HG03280 (cell line): Measurements from ENCODE around the gene CD55.
A peak's percentile ranks its signal among the peaks of the same experiment; 100 is the strongest.

Experiments used
- ATAC-seq: cut with Tn5 transposase; IDR thresholded peaks from one replicate; pipeline ENCODE4 v1.9.1; 2021; ENCODE audit warnings: mild to moderate bottlenecking, moderate library complexity; ENCODE audit not compliant: unreplicated experiment

CD55 gene, protein sequence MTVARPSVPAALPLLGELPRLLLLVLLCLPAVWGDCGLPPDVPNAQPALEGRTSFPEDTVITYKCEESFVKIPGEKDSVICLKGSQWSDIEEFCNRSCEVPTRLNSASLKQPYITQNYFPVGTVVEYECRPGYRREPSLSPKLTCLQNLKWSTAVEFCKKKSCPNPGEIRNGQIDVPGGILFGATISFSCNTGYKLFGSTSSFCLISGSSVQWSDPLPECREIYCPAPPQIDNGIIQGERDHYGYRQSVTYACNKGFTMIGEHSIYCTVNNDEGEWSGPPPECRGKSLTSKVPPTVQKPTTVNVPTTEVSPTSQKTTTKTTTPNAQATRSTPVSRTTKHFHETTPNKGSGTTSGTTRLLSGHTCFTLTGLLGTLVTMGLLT

GRCh38 chr1:207321079-207321789, at the start of gene CD55:
Gene CD55 (plus strand): TSS chr1:207321678. CDS start chr1:207321766, 88 bp downstream.
- ATAC-seq, result peak; percentile 89

DNA sequence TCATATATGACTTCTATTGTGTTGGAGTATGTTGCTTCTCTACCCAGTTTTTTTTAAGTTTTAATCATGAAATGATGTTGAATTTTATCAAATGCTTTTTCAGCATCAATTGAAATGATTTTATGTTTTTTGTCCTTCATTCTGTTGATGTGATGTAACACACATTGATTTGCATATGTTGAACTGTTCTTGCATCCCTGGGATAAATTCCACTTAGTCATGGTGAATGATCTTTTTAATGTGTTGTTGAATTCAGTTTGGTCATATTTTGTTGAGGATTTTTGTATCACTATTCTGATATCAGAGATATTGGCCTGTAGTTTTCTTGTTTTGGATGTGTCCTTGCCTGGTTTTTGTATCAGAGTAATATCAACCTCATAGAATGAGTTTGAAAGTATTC, 46.6 kb upstream of the CD55 start:
- no peak for ATAC-seq

GRCh38 chr1:207276465-207276864, 45.0 kb upstream of the CD55 start:
- ATAC-seq, result no peak

- ATAC-seq, result no peak
Observed at GRCh38 chr1:207277241-207277640, 44.2 kb upstream of the CD55 start.

- no peak for ATAC-seq
Observed at GRCh38 chr1:207279652-207280051, 41.8 kb upstream of the CD55 start.

DNA sequence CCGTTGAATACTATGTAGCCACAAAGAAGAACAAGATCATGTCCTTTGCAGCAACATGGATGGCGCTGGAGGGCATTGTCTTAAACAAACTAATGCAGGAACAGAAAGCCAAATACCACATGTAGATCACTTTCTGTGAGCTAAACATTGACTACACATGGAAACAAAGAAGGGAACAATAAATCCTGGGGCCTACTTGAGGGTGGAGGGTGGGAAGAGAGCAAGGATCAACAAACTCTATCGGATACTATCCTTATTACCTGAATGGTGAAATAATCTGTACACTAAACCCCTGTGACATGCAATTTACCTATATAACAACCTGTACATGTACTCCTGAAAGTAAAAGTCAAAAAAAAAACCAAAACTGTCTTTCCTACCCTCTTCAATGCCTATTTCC, 40.8 kb upstream of the CD55 start:
- ATAC-seq, result no peak

- no peak for ATAC-seq
Observed at GRCh38 chr1:207282058-207282457, 39.4 kb upstream of the CD55 start.

- no peak for ATAC-seq
Observed at GRCh38 chr1:207282496-207283380, 38.7 kb upstream of the CD55 start.

GRCh38 chr1:207283421-207283820, 38.1 kb upstream of the CD55 start:
- no peak for ATAC-seq

DNA sequence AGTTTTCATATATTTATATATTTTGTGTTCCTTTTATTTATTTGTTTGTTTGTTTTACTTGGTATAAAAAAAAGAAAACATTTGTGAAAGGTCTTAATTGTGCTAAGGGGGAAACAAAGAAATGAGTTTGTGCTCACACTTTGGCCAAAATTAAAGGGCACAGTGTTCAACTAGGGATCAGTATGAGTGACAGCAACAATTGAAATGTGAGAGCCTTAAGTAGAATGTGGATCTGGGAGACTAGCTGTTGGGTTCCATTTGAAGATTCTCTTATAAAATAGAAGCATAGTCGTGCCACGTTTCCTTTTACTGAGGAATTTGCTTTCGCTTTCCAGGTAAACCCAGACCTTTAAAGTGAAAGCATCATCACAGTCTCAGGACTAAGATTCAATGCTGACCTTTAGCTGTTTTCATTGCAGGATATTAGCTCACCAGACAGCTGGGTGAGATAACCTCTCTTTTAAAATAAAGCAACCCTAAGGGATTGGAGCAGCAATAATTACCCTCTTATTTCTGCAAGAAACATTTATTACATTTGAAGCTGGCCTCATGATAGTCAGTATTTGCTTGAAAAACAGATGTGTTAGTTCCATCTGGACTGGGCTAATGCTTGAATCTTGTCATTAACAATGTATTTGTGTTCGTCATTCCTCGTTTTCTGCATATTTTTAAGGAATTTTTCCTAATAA, 37.1 kb upstream of the CD55 start:
- ATAC-seq, result no peak

- no peak for ATAC-seq
Observed at GRCh38 chr1:207286786-207287468, 34.6 kb upstream of the CD55 start.

- no peak for ATAC-seq
Observed at GRCh38 chr1:207288315-207288714, 33.2 kb upstream of the CD55 start.

DNA sequence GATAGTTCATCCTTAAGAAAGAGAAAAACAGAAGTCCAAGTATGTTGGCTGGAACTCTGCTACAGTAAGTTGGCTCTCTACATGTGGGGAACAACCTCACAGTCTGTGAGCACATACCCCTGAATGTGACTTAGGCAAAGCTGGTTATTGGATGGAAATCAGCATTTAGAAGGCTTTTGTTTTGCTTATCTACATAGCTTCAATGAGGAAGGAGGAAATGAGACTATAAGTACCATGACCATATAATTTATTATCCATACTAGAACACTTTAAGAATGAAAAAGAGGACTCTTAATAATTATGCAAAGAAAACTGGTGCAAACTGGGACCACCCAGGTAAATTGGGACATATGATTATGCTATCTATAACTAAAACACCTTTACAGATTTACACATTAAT, 31.7 kb upstream of the CD55 start:
- no peak for ATAC-seq

- no peak for ATAC-seq
Observed at GRCh38 chr1:207291723-207292122, 29.8 kb upstream of the CD55 start.

- no peak for ATAC-seq
Observed at GRCh38 chr1:207298186-207298585, 23.3 kb upstream of the CD55 start.

GRCh38 chr1:207298636-207299398, 22.7 kb upstream of the CD55 start:
- ATAC-seq, result no peak

GRCh38 chr1:207300970-207301369, 20.5 kb upstream of the CD55 start:
- ATAC-seq, result no peak

DNA sequence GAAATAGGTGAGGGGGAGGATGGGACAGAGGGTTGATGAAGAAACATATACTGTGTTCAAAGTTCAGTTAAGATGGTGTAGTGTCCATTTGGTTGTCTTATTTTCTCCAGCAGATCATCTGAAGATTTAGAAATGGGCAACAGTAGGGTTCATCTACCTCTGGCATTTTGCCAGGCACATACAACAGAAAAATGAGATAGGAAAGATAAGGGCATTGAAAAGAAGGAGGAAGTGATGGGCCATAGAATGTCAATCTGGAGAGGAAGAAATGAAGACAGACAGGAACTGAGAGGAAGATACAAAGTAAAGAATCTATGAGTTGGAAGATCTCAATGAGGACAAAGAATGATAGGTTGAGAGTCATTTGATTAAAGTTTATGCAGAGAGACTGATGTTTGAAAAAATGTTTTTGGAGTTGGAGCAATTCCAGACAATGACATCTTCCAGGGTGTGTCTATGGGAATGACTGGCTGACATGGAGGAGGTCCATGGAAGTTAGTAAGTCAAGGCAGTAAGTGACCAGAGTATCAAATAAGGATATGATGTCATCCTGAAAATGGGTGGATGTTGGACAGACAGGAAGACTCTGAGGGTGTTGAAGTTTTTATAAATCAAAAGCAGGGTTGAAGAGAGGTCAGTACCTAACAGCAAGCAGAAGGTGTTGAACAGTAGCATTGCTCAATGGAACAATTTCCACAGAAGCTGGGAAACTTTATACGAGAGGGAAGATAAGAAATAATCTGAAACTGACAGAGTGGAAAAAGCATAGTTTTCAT, 18.7 kb upstream of the CD55 start:
- no peak for ATAC-seq
